Pancreas (tissue), 10 donors: ENCODE data around the gene WHAMM. TPM values are rescaled to one million over a fixed set of nuclear protein-coding genes. Genes with fewer than 3 reads are reported as not detected.
"Not testable (repeated sequence)": the region's sequence is repeated elsewhere in the genome, so short reads cannot be mapped to it uniquely, and the experiment has no call there.

ENCODE experiments used
- ATAC-seq, 4 donors: fragments of 200-7000 bp; cut with Tn5 transposase; one replicate each; pipeline versions ENCODE4 v1.8.0 to v1.9.1; 2020; ENCODE audit warnings: mild to moderate bottlenecking in 4 of 4, moderate library complexity in 4 of 4
- DNase-seq, 6 donors: peaks; one replicate each; pipeline ENCODE4 v3.0.0-alpha.2; 2020
- FAIRE-seq: peaks from 2 replicates; lab custom pipeline; 2012; peaks lifted over from hg19 to GRCh38; lab: Jason Lieb, UNC
- H3K27ac ChIP-seq, 4 donors: fragments of 200-600 bp; sonication (generic); 1 replicate in 3 of 4; 2 replicates in 1 of 4; pipeline versions ENCODE4 v1.5.0 to v1.8.0; 2020
- H3K27me3 ChIP-seq, 4 donors: fragments of 200-600 bp; one replicate each; pipeline ENCODE4 v1.8.0; 2021
- H3K36me3 ChIP-seq, 3 donors: fragments of 200-600 bp; sonication (generic) in 1 of 3; one replicate each; pipeline versions ENCODE4 v1.5.0 to v1.8.0; 2020 to 2021
- H3K4me1 ChIP-seq, 3 donors: fragments of 200-600 bp; one replicate each; pipeline ENCODE4 v1.8.0; 2021
- H3K4me3 ChIP-seq, 4 donors: fragments of 200-600 bp; sonication (generic) in 2 of 4; one replicate each; pipeline versions ENCODE4 v1.5.0 to v1.8.0; 2020 to 2021
- H3K9me3 ChIP-seq, 4 donors: fragments of 200-600 bp; one replicate each; pipeline ENCODE4 v1.8.0; 2021
- WGBS, 2 donors: extraction: QIAGEN DNeasy Blood & Tissue Kit; methylation state at CpG; one replicate each; pipeline ENCODE4 v1.1.7; 2013; 5-methylcytosine and 5-hydroxymethylcytosine counted together
- intact Hi-C, 3 donors: fragments of 100-400 bp; cut with DNase I; formaldehyde crosslinking; loops; one replicate each; pipeline versions ENCODE4 v1.11.1 to v1.14.2; 2022
- polyA plus RNA-seq, 2 donors: library from polyadenylated mRNA; stranded (reverse); fragments of 200-250 nt; gene quantifications; one replicate each; pipeline ENCODE4 v1.2.3, GENCODE V29; 2013
- total RNA-seq, 6 donors: library from RNA; stranded (reverse); fragmentation: NEBNext Ultra II Directional in 4 of 6; extraction: Animal tissue kit (Norgen Biotek cat#: 25700) in 4 of 6; gene quantifications; one replicate each; pipeline versions ENCODE4 v1.2.1 to v1.2.4, GENCODE V29; 2021 to 2023
- TF ChIP-seq, protein P1 (sequence below), 4 donors: fragments of 200-600 bp; sonication (generic) in 3 of 4; IDR thresholded peaks; one replicate each; pipeline versions ENCODE4 v1.5.0 to v1.8.0; 2021; ENCODE audit warnings: antibody characterized with exemption in 4 of 4
- donor health status: healthy with polysubstance abuse.
- donor health status: DM: no; HTN: no; CAD: no; lungs with moderate emphysema.
- donor health status: DM: no; HTN: no; CAD: no.
- donor health status: control.
- donor health status: control.
- donor health status: Bipolar disorder and iron deficiency.
- donor health status: DM: yes; HTN: yes; CAD: no.
- donor health status: DM: no; HTN: no; CAD: no.
- donor health status: DM: no; HTN: no; CAD: no.
- donor health status: DM: yes; HTN: yes; CAD: no.

Gene WHAMM, protein sequence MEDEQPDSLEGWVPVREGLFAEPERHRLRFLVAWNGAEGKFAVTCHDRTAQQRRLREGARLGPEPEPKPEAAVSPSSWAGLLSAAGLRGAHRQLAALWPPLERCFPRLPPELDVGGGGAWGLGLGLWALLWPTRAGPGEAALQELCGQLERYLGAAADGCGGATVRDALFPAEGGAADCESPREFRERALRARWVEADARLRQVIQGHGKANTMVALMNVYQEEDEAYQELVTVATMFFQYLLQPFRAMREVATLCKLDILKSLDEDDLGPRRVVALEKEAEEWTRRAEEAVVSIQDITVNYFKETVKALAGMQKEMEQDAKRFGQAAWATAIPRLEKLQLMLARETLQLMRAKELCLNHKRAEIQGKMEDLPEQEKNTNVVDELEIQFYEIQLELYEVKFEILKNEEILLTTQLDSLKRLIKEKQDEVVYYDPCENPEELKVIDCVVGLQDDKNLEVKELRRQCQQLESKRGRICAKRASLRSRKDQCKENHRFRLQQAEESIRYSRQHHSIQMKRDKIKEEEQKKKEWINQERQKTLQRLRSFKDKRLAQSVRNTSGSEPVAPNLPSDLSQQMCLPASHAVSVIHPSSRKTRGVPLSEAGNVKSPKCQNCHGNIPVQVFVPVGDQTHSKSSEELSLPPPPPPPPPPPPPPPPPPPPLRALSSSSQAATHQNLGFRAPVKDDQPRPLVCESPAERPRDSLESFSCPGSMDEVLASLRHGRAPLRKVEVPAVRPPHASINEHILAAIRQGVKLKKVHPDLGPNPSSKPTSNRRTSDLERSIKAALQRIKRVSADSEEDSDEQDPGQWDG
- 1 to 10 TPM; 3.7 to 6.1 (median 4.6) TPM for total RNA-seq
- 1 to 10 TPM; 4.0 to 4.2 TPM for polyA plus RNA-seq

GRCh38 chr15:82809308-82810060 lies at the start of gene WHAMM:
Gene WHAMM (plus strand): TSS chr15:82809628. CDS start chr15:82809727, 99 bp downstream.
- H3K4me1 ChIP-seq, result peaks cover 6 to 16% (median 9%) of the 10 kb centered on the region in 3 donors
- peak within 1 kb of the TSS; percentile 72 to 96 (median 83) for H3K4me3 ChIP-seq
- H3K36me3 ChIP-seq, result peaks cover 0 to 10% (median 7%) of the 10 kb centered on the region in 3 donors
- peak; percentile 96 to 99 (median 99) for DNase-seq
- 0% methylated on average over 54 to 67 of the region's 67 CpGs for WGBS, 2 donors
- intact Hi-C loops, result no loop called here
- H3K27me3 ChIP-seq, result no peaks in the 10 kb centered on the region
- TF ChIP-seq, protein P1, sequence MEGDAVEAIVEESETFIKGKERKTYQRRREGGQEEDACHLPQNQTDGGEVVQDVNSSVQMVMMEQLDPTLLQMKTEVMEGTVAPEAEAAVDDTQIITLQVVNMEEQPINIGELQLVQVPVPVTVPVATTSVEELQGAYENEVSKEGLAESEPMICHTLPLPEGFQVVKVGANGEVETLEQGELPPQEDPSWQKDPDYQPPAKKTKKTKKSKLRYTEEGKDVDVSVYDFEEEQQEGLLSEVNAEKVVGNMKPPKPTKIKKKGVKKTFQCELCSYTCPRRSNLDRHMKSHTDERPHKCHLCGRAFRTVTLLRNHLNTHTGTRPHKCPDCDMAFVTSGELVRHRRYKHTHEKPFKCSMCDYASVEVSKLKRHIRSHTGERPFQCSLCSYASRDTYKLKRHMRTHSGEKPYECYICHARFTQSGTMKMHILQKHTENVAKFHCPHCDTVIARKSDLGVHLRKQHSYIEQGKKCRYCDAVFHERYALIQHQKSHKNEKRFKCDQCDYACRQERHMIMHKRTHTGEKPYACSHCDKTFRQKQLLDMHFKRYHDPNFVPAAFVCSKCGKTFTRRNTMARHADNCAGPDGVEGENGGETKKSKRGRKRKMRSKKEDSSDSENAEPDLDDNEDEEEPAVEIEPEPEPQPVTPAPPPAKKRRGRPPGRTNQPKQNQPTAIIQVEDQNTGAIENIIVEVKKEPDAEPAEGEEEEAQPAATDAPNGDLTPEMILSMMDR (IDR thresholded peaks at IDR 0.05), result no peak
- peak within 1 kb of the TSS; percentile 96 to 99 (median 99) for H3K27ac ChIP-seq
- peak; percentile 91 for FAIRE-seq
- peak; percentile 95 to 99 (median 97) for ATAC-seq
- no peaks in the 10 kb centered on the region for H3K9me3 ChIP-seq

DNA sequence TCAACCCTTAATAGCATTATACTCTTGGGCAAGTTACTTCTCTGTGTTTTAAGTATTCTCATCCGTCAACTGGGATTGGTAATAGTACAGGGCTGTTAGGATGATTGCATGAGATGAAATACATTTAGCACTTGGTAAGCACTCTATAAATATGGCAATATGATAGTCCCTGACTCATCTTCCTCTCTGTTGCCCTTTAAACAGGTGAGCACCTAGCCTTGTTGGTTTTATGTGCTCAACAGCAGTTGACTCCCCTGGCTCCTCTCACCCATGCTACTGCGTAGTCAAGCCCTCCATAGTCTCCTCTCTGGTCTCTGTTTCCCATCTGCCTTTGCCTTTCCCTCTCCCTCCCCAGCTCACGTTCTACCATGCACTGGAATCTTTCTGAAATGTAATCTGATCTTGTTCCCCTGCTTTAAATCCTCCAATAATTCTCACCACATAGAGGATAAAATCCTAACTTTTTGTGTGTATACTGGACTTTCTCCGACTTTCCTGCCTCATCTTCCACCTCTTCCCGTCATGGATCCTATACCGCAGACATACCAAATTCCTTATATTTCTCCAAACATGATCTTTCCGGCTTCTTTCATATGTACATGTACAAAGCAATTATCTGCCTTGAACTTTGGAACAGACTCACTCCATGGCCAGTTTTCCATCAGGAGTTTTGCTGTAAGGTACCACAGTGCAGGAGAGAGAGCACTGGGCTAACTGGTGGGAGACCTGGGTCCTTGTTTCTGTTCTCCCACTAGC lies 45.9 kb upstream of the WHAMM start:
- Histone ChIP-seq H3K36me3 (no peaks in the 10 kb centered on the region), H3K27me3 (no peaks in the 10 kb centered on the region), H3K27ac (no peak overlapping the region), H3K9me3 (no peaks in the 10 kb centered on the region), H3K4me3 (no peak overlapping the region), H3K4me1 (no peaks in the 10 kb centered on the region)
- TF ChIP-seq, protein P1 (IDR thresholded peaks at IDR 0.05), result no peak
- DNase-seq, result no peak
- ATAC-seq, result no peak
- whole genome bisulfite sequencing, 2 donors, result 86 to 90% methylated on average over 7 of the region's 7 CpGs
- FAIRE-seq, result no peak
- intact Hi-C loops, result no loop called here

DNA sequence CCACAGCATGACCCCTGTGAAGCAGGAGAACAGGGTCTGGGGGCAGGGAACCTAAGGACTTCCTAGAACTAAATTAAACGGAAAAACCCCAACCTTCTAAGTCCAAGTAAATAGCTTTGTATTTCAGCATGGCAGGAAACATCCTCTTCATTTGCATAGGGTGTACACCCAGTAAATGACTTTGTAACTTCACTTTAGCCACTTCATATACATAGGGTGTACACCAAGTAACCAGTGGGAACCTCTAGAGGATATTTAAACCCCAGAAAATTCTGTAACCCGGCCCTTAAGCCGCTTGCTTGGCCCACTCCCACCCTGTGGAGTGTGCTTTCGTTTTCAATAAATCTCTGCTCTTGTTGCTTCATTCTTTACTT lies 45.3 kb upstream of the WHAMM start:
- TF ChIP-seq, protein P1 (IDR thresholded peaks at IDR 0.05), result no peak
- Histone ChIP-seq H3K27me3 (no peaks in the 10 kb centered on the region), H3K27ac (no peak overlapping the region), H3K36me3 (no peaks in the 10 kb centered on the region), H3K4me3 (no peak overlapping the region), H3K4me1 (no peaks in the 10 kb centered on the region), H3K9me3 (no peaks in the 10 kb centered on the region)
- intact Hi-C loops, result no loop called here
- 84 to 90% methylated on average over 4 of the region's 4 CpGs for WGBS, 2 donors
- FAIRE-seq (no peak), DNase-seq (no peak), ATAC-seq (no peak)

DNA sequence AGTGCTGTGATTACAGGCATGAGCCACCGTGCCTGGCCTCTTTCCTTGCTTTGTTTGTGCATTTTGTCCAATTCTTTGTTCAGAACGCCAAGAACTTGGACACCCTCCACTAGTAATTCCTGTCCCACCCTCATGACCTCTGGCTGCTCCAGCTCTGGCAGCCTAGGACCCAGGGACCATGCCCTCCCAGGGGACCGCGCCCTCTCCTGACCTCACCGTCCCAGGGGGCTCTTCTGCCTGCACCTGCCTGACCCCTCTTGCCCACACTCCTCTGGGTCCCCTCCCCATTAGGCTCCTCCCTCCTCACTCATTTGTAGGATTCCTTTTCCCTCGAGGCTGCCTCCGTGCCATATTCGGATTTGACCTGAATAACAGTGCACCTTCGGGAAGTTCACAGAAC lies 44.7 kb upstream of the WHAMM start:
- Histone ChIP-seq H3K9me3 (no peaks in the 10 kb centered on the region), H3K27me3 (no peaks in the 10 kb centered on the region), H3K27ac (no peak overlapping the region), H3K4me1 (no peaks in the 10 kb centered on the region), H3K36me3 (no peaks in the 10 kb centered on the region), H3K4me3 (no peak overlapping the region)
- ATAC-seq (no peak), FAIRE-seq (no peak), DNase-seq (no peak)
- WGBS, 2 donors, result 81 to 88% methylated on average over 9 of the region's 9 CpGs
- intact Hi-C loops, result no loop called here
- TF ChIP-seq, protein P1 (IDR thresholded peaks at IDR 0.05), result no peak

DNA sequence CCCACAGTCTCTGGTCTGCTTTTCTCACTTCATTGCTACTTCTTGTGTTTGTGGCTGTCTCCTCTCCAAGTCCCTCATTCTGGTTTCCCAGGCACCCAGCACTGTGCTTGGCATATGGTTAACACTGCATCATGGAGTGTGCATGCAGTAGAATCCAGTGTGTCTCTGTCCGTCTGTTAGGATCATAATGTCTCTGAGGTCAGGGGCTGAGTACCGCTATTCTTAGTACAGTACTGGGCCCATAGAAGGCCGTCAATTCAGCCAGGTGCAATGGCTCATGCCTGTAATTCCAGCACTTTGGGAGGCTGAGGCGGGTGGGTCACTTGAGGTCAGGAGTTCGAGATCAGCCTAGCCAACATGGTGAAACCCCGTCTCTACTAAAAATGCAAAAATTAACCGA lies 43.2 kb upstream of the WHAMM start:
- H3K9me3 ChIP-seq, ATAC-seq, H3K27ac ChIP-seq, H3K4me1 ChIP-seq, H3K27me3 ChIP-seq, H3K36me3 ChIP-seq, DNase-seq, intact Hi-C loops, H3K4me3 ChIP-seq, FAIRE-seq: not testable (repeated sequence)
- WGBS, 2 donors, result 95% methylated on average over 7 of the region's 7 CpGs
